CD4-positive, alpha-beta T cell (primary cell): ENCODE measurements around the gene RACK1. TPM values are rescaled to one million over a fixed set of nuclear protein-coding genes. Genes with fewer than 3 reads are reported as not detected.

ENCODE experiments used
- ATAC-seq: fragments of 200-7000 bp; cut with Tn5 transposase; one replicate; pipeline ENCODE4 v1.10.0; 2022; ENCODE audit warnings: mild to moderate bottlenecking; ENCODE audit not compliant: poor library complexity
- CTCF ChIA-PET: fragments of 350-600 bp; sonication (Branson Sonifier 250); formaldehyde crosslinking; loops from one replicate; lab custom pipeline; 2021; ENCODE audit warnings: antibody characterized with exemption, inconsistent platforms; lab: Charles Lee
- POLR2A ChIA-PET: fragments of 350-600 bp; sonication (Branson Sonifier 250); formaldehyde crosslinking; loops from one replicate; lab custom pipeline; 2021; ENCODE audit warnings: antibody characterized with exemption, inconsistent platforms; lab: Charles Lee
- DNase-seq, 14 experiments: peaks; one replicate each; pipeline ENCODE4 v3.0.0-alpha.2; 2013 to 2020; ENCODE audit warnings: mixed read lengths in 2 of 14
- H3K27ac ChIP-seq, 2 donors: one replicate each; pipeline versions ENCODE4 v1.5.1 to v1.7.0; 2013; ENCODE audit warnings: low read length in 2 of 2, low read depth in 1 of 2, mild to moderate bottlenecking in 1 of 2
- H3K27me3 ChIP-seq, 2 experiments: 1 replicate in 1 of 2; 2 replicates in 1 of 2; pipeline versions ENCODE4 v1.6.1 to v1.7.0; 2013; ENCODE audit warnings: low read length in 2 of 2, control low read depth in 1 of 2, mild to moderate bottlenecking in 1 of 2, moderate library complexity in 1 of 2; ENCODE audit not compliant: insufficient read depth in 2 of 2, control insufficient read depth in 1 of 2
- H3K36me3 ChIP-seq: one replicate; pipeline ENCODE4 v1.6.1; 2013; ENCODE audit warnings: low read length, control low read depth; ENCODE audit not compliant: insufficient read depth
- H3K4me1 ChIP-seq: one replicate; pipeline ENCODE4 v1.6.1; 2013; ENCODE audit warnings: low read length, control low read depth; ENCODE audit not compliant: insufficient read depth
- H3K4me3 ChIP-seq: one replicate; pipeline ENCODE4 v1.5.1; 2013; ENCODE audit warnings: mild to moderate bottlenecking, low read length, moderate library complexity
- H3K9me3 ChIP-seq, 2 experiments: 1 replicate in 1 of 2; 2 replicates in 1 of 2; pipeline versions ENCODE4 v1.6.1 to v1.7.0; 2013; ENCODE audit warnings: low read length in 2 of 2, mild to moderate bottlenecking in 2 of 2, control low read depth in 1 of 2, moderate library complexity in 1 of 2; ENCODE audit not compliant: control insufficient read depth in 1 of 2, insufficient read depth in 1 of 2
- H3K27ac Mint-ChIP-seq: one replicate; pipeline ENCODE4 v1.8.0; 2020; ENCODE audit warnings: mixed read lengths
- H3K27me3 Mint-ChIP-seq: one replicate; pipeline ENCODE4 v1.8.0; 2021; ENCODE audit warnings: mixed read lengths
- H3K36me3 Mint-ChIP-seq: one replicate; pipeline ENCODE4 v1.8.0; 2021; ENCODE audit warnings: low read depth, mixed read lengths
- H3K4me1 Mint-ChIP-seq: one replicate; pipeline ENCODE4 v1.8.0; 2021; ENCODE audit warnings: low read depth, mixed read lengths
- H3K4me3 Mint-ChIP-seq: one replicate; pipeline ENCODE4 v1.8.0; 2020; ENCODE audit warnings: mild to moderate bottlenecking, mixed read lengths
- H3K9me3 Mint-ChIP-seq: one replicate; pipeline ENCODE4 v1.8.0; 2020; ENCODE audit warnings: mixed read lengths
- intact Hi-C, 2 experiments: fragments of 100-400 bp; cut with DNase I in 1 of 2; cut with micrococcal nuclease in 1 of 2; formaldehyde crosslinking; loops; one replicate each; pipeline versions ENCODE4 v1.15.1 to v1.9.0; 2023 to 2025; cut with DNase I, micrococcal nuclease
- total RNA-seq, 174 experiments: library from RNA in 2 of 174; stranded (reverse) in 2 of 174; gene quantifications; one replicate each; pipeline ENCODE4 v1.2.3 and lab custom pipeline; 2021 to 2026
- TF ChIP-seq, protein P1 (sequence below): fragments of 200-600 bp; IDR thresholded peaks from one replicate; pipeline ENCODE4 v1.8.0; 2022; ENCODE audit warnings: antibody characterized with exemption, mild to moderate bottlenecking

The RACK1 gene
- total RNA-seq, 2 experiments from 2014 or later: 2,499 to 2,682 TPM

DNA sequence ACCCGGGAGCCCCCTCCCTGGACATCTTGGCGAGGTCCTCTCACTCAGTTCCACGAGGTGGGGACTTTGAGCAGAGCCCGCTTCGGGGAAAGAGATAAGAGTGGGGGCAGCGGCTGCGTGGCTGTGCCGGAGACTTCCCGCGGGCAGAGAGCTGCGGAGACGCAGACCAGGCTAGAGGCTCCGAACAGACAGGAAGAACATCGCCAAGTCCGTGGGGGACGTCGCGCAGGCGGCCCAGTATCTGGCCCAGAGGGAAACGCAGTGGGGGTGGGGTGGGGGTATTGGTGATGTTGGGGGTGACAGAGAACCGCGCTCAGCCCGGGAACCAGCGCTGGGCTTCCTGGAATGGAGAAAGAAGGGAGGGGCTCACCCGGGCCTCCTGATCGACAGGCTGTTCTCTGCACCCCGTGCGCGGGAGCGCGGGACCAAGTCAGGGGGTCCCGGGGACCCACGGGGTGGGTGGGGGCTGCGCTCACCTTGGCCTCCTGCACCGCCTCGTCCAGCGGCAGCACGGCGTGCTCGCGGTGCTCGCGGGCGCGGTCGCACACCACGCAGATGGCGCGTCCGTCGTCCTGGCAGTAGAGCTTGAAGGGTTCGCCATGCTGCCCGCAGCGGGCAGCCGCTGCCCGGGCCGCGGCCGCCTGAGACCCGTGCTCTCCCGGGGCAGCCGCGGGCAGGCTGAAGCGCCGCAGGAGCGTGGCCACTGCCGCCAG lies 39.4 kb downstream of the RACK1 start:
- DNase-seq (peak in 3 of 14 experiments; percentile 26 to 55 (median 55)), ATAC-seq (peak; percentile 1)
- no peaks in the 10 kb centered on the region for H3K36me3 ChIP-seq
- peak overlapping the region; percentile 53 for H3K4me3 ChIP-seq
- Mint-ChIP-seq H3K27ac (peak overlapping the region; percentile 60), H3K27me3 (peaks cover 29% of the 10 kb centered on the region), H3K4me3 (peak overlapping the region; percentile 95), H3K9me3 (peaks cover 3% of the 10 kb centered on the region), H3K4me1 (peaks cover 34% of the 10 kb centered on the region), H3K36me3 (peaks cover 31% of the 10 kb centered on the region)
- intact Hi-C loops: no loop called here
- ChIA-PET POLR2A (interaction anchor here (1.3 to 8.3 kb wide), 6 partner anchors 12 to 57 kb away, joined by 3 to 292 read pairs (median 54); partner anchors contain the start of genes RACK1, TRIM41 and TRIM52), CTCF (interaction anchor here (1.2 kb wide), 1 partner anchor 15 kb away, joined by 3 read pairs; no protein-coding TSS in a partner anchor)
- TF ChIP-seq, protein P1, sequence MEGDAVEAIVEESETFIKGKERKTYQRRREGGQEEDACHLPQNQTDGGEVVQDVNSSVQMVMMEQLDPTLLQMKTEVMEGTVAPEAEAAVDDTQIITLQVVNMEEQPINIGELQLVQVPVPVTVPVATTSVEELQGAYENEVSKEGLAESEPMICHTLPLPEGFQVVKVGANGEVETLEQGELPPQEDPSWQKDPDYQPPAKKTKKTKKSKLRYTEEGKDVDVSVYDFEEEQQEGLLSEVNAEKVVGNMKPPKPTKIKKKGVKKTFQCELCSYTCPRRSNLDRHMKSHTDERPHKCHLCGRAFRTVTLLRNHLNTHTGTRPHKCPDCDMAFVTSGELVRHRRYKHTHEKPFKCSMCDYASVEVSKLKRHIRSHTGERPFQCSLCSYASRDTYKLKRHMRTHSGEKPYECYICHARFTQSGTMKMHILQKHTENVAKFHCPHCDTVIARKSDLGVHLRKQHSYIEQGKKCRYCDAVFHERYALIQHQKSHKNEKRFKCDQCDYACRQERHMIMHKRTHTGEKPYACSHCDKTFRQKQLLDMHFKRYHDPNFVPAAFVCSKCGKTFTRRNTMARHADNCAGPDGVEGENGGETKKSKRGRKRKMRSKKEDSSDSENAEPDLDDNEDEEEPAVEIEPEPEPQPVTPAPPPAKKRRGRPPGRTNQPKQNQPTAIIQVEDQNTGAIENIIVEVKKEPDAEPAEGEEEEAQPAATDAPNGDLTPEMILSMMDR: no peak
- peaks cover 39% of the 10 kb centered on the region for H3K4me1 ChIP-seq
- no peak overlapping the region for H3K27ac ChIP-seq
- no peaks in the 10 kb centered on the region for H3K9me3 ChIP-seq
- peaks cover 0 to 9% of the 10 kb centered on the region in 2 experiments for H3K27me3 ChIP-seq

DNA sequence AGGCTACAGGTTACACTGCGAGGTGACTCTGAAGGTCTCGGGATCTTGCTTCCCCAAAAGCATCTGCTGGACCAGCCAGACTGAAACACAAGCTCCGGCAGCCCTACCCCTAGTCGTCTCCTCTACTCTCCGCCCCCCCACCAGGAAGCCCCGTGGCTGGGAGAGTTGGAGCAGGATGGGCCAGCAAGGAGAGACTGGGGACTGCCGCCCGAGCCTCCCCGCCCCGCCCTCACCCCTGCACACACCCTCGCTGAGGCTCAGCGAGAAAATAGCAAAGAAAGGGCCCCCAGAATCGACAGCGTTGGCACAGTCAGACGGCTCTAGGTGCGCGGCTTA lies 40.0 kb downstream of the RACK1 start:
- CTCF ChIA-PET: interaction anchor here (1.2 kb wide), 2 partner anchors 14 to 19 kb away, joined by 3 read pairs; no protein-coding TSS in a partner anchor

DNA sequence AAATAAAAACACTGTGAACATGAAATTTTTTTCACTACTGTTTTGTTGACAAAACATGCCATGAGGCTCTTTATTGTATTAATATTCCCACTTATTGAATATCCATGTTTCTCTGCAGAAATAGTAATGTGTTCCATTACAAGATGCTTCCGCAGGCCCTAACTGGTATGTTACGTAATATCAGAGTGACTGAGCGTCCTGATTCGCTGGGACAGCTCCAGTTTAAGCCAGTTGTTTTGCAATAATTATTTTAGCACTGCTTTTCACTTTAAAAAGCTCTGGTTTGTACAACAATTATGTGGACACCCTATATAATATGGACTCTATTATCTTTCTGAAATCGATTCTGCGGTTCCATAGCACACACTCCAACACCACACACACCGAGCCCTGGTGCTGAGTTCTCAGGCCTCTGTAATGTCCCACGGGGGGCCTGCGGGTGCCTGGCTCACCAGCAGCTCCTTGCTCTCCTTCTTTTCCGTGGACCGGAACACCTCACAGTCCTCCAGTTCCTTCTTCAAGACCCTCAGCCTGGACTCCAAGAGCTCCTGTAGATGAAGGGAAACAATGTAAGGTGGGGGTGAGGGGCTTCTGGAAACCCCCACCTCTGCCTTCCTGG lies 40.5 kb downstream of the RACK1 start:
- Mint-ChIP-seq H3K27ac (no peak overlapping the region), H3K27me3 (peaks cover 27% of the 10 kb centered on the region)
- CTCF ChIA-PET: interaction anchor here (1.2 kb wide), 2 partner anchors 14 to 19 kb away, joined by 3 read pairs; no protein-coding TSS in a partner anchor

More for the DNA sequence above, 40.0 kb downstream of the RACK1 start:
- peaks cover 39% of the 10 kb centered on the region for H3K4me1 ChIP-seq
- intact Hi-C loops: no loop called here
- ATAC-seq (peak; percentile 4), DNase-seq (peak in 1 of 14 experiments; percentile 26)
- POLR2A ChIA-PET: interaction anchor here (1.2 to 8.3 kb wide), 2 partner anchors 13 to 19 kb away, joined by 3 to 292 read pairs; no protein-coding TSS in a partner anchor
- H3K36me3 ChIP-seq: no peaks in the 10 kb centered on the region
- H3K4me3 Mint-ChIP-seq: peak overlapping the region; percentile 95
- H3K27ac Mint-ChIP-seq: peak overlapping the region; percentile 60
- peaks cover 3% of the 10 kb centered on the region for H3K9me3 Mint-ChIP-seq
- H3K27ac ChIP-seq: no peak overlapping the region
- TF ChIP-seq, protein P1: no peak
- H3K4me3 ChIP-seq: peak overlapping the region; percentile 53
- peaks cover 34% of the 10 kb centered on the region for H3K4me1 Mint-ChIP-seq
- H3K27me3 Mint-ChIP-seq: peaks cover 29% of the 10 kb centered on the region
- H3K27me3 ChIP-seq: peaks cover 0 to 9% of the 10 kb centered on the region in 2 experiments
- peaks cover 31% of the 10 kb centered on the region for H3K36me3 Mint-ChIP-seq
- H3K9me3 ChIP-seq: no peaks in the 10 kb centered on the region

More for the DNA sequence above, 40.5 kb downstream of the RACK1 start:
- Histone ChIP-seq H3K4me3 (no peak overlapping the region), H3K27ac (no peak overlapping the region), H3K4me1 (peaks cover 39% of the 10 kb centered on the region), H3K9me3 (no peaks in the 10 kb centered on the region), H3K36me3 (no peaks in the 10 kb centered on the region), H3K27me3 (peaks cover 0 to 9% of the 10 kb centered on the region in 2 experiments)
- Mint-ChIP-seq H3K4me1 (peaks cover 32% of the 10 kb centered on the region), H3K36me3 (peaks cover 29% of the 10 kb centered on the region), H3K9me3 (peaks cover under 1% of the 10 kb centered on the region), H3K4me3 (peak overlapping the region; percentile 95)
- DNase-seq (no peak), ATAC-seq (no peak)
- TF ChIP-seq, protein P1: no peak
- POLR2A ChIA-PET: interaction anchor here (1.2 to 8.3 kb wide), 2 partner anchors 13 to 19 kb away, joined by 3 to 292 read pairs; no protein-coding TSS in a partner anchor
- intact Hi-C loops: no loop called here
